Body of pancreas (tissue), 4 donors: Measurements from ENCODE around the gene TBL3.

Source experiments
- POLR2A ChIP-seq, 3 donors: fragments of 450-650 bp; IDR thresholded peaks; one replicate each; pipeline ENCODE4 v1.6.1; 2016; ENCODE audit warnings: antibody characterized with exemption in 3 of 3, mild to moderate bottlenecking in 2 of 3
- TF ChIP-seq, protein P1 (sequence below), 7 experiments: fragments of 450-650 bp in 4 of 7; fragments of 200-600 bp in 3 of 7; sonication (generic) in 3 of 7; IDR thresholded peaks; one replicate each; pipeline ENCODE4 v1.5.1; 2016 to 2019; ENCODE audit warnings: antibody characterized with exemption in 7 of 7

DNA sequence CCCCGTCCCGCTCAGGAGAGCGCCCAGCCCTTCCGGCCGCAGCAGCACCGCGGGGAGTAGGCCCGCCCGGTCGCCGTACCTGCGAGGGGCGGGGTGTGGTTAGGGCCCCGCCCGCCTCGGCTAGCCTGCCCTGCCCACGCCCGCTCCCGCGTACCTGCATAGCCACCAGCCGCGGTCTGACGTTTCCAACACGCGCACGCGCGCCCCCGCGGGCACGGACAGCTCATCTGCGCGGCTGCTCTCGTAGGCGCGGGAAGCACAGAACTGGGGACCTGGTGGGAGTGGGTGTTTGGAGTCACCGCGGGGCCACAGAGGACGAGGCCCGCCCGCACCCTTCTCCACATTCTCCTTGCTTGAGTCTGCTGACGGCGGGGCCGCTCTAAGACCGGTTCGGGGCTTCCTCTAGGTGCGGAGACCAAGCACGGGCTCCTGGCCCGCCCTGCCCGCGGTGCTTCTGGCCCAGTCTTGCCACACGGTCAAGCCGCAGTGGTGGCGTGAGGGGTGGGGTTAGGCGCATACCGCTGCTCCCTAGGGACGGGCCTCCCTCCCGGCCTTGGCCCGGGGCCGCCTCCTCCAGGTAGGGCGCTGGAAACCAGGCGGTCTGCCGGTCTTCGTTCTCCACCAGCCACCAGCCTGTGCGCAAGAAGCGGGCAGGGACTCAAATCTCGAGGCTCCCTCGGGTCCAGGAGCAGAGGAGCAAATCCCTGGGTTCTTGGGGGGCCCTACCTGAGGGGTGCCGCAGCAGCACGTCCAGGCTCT lies 7.6 kb downstream of the TBL3 start:
- TF ChIP-seq, protein P1, sequence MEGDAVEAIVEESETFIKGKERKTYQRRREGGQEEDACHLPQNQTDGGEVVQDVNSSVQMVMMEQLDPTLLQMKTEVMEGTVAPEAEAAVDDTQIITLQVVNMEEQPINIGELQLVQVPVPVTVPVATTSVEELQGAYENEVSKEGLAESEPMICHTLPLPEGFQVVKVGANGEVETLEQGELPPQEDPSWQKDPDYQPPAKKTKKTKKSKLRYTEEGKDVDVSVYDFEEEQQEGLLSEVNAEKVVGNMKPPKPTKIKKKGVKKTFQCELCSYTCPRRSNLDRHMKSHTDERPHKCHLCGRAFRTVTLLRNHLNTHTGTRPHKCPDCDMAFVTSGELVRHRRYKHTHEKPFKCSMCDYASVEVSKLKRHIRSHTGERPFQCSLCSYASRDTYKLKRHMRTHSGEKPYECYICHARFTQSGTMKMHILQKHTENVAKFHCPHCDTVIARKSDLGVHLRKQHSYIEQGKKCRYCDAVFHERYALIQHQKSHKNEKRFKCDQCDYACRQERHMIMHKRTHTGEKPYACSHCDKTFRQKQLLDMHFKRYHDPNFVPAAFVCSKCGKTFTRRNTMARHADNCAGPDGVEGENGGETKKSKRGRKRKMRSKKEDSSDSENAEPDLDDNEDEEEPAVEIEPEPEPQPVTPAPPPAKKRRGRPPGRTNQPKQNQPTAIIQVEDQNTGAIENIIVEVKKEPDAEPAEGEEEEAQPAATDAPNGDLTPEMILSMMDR (IDR thresholded peaks at IDR 0.05) = no peak
- TF ChIP-seq POLR2A (IDR thresholded peaks at IDR 0.05) = peak; percentile 55 to 75 (median 74)
